OCI-LY3 (cell line): Measurements from ENCODE around the gene AFAP1L1.

Experiments
- H2AFZ ChIP-seq: fragments of 200-600, 300-600 bp; shearing (Covaris generic); 2 replicates; pipeline ENCODE4 v1.6.0; 2014; ENCODE audit warnings: antibody characterized with exemption, low read depth, low read length
- H3K27ac ChIP-seq: fragments of 200-600, 300-600 bp; sonication (generic); 2 replicates; pipeline ENCODE4 v1.5.1; 2014; ENCODE audit warnings: mild to moderate bottlenecking, low read length, moderate library complexity, mixed read lengths
- H3K27me3 ChIP-seq: fragments of 200-600, 300-600 bp; sonication (generic); 2 replicates; pipeline ENCODE4 v1.6.1; 2014; ENCODE audit warnings: low read depth, low read length, mixed read lengths
- H3K36me3 ChIP-seq: fragments of 200-600, 300-600 bp; sonication (generic); replicated peaks from 2 replicates; pipeline ENCODE3; 2014; ENCODE audit warnings: low read depth, low read length, mixed read lengths
- H3K4me1 ChIP-seq: fragments of 300-600, 200-600 bp; sonication (generic); 2 replicates; pipeline ENCODE4 v1.6.1; 2014; ENCODE audit warnings: low read length, mixed read lengths
- H3K4me2 ChIP-seq: fragments of 200-600, 300-600 bp; sonication (generic); 2 replicates; pipeline ENCODE4 v1.6.1; 2014; ENCODE audit warnings: low read length, mixed read lengths
- H3K4me3 ChIP-seq: fragments of 300-600, 200-600 bp; sonication (generic); 2 replicates; pipeline ENCODE4 v1.5.1; 2014; ENCODE audit warnings: antibody characterized with exemption, mild to moderate bottlenecking, low read length, moderate library complexity
- H3K79me2 ChIP-seq: fragments of 300-600, 200-600 bp; shearing (Covaris generic); 2 replicates; pipeline ENCODE4 v1.6.1; 2014; ENCODE audit warnings: mild to moderate bottlenecking, low read length, mixed read lengths
- H3K9ac ChIP-seq: fragments of 300-600, 200-600 bp; shearing (Covaris generic); 2 replicates; pipeline ENCODE4 v1.6.0; 2014; ENCODE audit warnings: mild to moderate bottlenecking, low read length, moderate library complexity
- H3K9me3 ChIP-seq: fragments of 200-600, 300-600 bp; shearing (Covaris generic); 2 replicates; pipeline ENCODE4 v1.6.1; 2014; ENCODE audit warnings: low read length, mixed read lengths; ENCODE audit not compliant: insufficient read depth
- H4K20me1 ChIP-seq: fragments of 200-600, 300-600 bp; sonication (generic); 2 replicates; pipeline ENCODE4 v1.6.1; 2016; ENCODE audit warnings: low read length, mixed read lengths; ENCODE audit not compliant: insufficient read depth
- CTCF ChIP-seq: fragments of 200-600, 300-600 bp; sonication (generic); IDR thresholded peaks from 2 replicates; pipeline ENCODE4 v1.5.1; 2014; ENCODE audit warnings: antibody characterized with exemption, low read length, low read depth
- EZH2phosphoT487 ChIP-seq: fragments of 200-600 bp; shearing (Covaris generic); IDR thresholded peaks from 2 replicates; pipeline ENCODE4 v1.6.1; 2018; ENCODE audit warnings: antibody characterized with exemption, mixed run types, low read depth

Gene AFAP1L1

GRCh38 chr5:149280124-149280523 is 8.5 kb downstream of the AFAP1L1 start:
- H3K4me2 ChIP-seq: no peak overlapping the region
- no peak for TF ChIP-seq CTCF
- TF ChIP-seq EZH2phosphoT487: no peak

DNA sequence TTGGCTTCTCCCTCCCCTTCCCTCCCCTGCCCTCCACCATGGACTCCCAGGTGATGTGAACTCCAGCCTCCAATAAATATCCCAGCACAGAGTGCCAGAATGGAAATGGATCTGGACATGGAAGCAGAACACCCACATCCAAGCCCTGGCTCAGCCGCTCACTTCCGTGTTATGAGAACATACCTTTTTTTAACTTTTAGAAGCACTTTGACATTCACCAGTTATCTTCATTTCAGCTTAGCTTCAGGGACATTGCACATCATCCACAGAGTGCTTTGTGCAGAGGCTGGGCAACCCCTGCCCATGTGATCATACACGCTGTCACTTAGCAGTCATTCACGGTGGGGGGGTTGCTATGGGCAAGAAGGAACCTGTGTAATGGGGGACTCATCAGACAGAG is 9.1 kb downstream of the AFAP1L1 start:
- Histone ChIP-seq H3K27me3 (peaks cover 17% of the 10 kb centered on the region; the same call in 1 of the 2 replicates), H3K4me3 (no peak overlapping the region), H3K9me3 (no peaks in the 10 kb centered on the region), H3K9ac (no peak overlapping the region), H3K4me1 (no peaks in the 10 kb centered on the region), H3K27ac (no peak overlapping the region), H3K79me2 (no peaks in the 10 kb centered on the region), H3K4me2 (no peak overlapping the region), H4K20me1 (no peaks in the 10 kb centered on the region), H2AFZ (no peak overlapping the region), H3K36me3 (no peaks in the 10 kb centered on the region)
- no peak for TF ChIP-seq EZH2phosphoT487
- TF ChIP-seq CTCF: no peak

More at GRCh38 chr5:149280124-149280523, 8.5 kb downstream of the AFAP1L1 start:
- Histone ChIP-seq H3K9me3 (no peaks in the 10 kb centered on the region), H3K9ac (no peak overlapping the region), H3K36me3 (no peaks in the 10 kb centered on the region), H3K79me2 (no peaks in the 10 kb centered on the region), H4K20me1 (no peaks in the 10 kb centered on the region), H2AFZ (no peak overlapping the region), H3K4me3 (no peak overlapping the region), H3K27me3 (peaks cover 17% of the 10 kb centered on the region; the same call in 1 of the 2 replicates), H3K27ac (no peak overlapping the region), H3K4me1 (no peaks in the 10 kb centered on the region)

DNA sequence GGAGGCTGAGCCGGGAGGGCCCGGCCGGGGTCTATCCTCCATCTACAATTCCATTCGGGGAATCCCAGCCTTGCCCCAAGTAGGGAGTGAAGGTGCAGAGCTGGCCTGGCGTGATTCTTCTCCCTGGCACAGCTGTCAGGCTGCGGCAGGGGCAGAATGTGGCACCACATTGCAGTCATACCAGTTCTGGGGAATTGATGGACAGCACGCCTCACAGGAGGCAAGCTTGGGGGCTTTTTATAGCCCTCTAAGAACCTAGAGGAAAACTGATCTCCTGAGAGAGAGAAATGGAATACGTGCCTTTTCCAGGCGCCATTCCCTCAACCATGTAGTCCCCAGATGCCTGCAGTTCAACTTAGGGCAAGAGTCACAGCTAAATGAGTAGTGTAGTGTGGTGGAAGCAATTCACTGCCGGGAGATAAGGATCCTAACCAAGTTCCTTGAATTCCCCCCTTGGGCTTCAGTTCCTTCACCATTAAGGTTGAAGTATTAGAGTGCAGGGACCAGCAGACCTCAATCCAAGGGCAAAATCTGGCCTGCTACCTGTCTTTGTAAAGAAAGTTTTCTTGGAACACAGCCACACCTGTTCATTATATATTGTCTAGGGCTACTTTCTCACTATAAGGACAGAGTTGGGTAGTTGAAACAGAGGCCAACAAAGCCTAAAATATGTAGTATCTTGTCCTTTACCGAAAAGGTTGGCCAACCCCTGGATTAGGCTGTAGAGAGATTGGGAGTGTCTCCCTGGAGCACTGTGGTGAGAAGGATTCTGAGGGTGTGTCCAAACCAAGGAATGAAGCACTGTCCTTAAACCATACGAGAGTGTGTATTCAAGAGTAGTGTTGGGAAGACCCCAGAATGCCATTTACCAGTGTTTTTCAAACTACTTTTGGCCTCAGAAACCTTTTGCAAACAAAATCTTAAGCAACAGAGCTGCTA is 10.6 kb downstream of the AFAP1L1 start:
- TF ChIP-seq CTCF (no peak), EZH2phosphoT487 (no peak)
- Histone ChIP-seq H3K4me2 (no peak overlapping the region), H2AFZ (no peak overlapping the region), H3K79me2 (no peaks in the 10 kb centered on the region), H3K27me3 (peaks cover 7% of the 10 kb centered on the region; the same call in 1 of the 2 replicates), H3K9ac (no peak overlapping the region), H3K36me3 (no peaks in the 10 kb centered on the region), H3K4me3 (no peak overlapping the region), H3K9me3 (no peaks in the 10 kb centered on the region), H3K27ac (no peak overlapping the region), H4K20me1 (no peaks in the 10 kb centered on the region), H3K4me1 (no peaks in the 10 kb centered on the region)

- H3K4me1 ChIP-seq: no peaks in the 10 kb centered on the region
- no peak overlapping the region for H3K4me3 ChIP-seq
- no peak overlapping the region for H3K27ac ChIP-seq
- H3K9me3 ChIP-seq: no peaks in the 10 kb centered on the region
- no peaks in the 10 kb centered on the region for H4K20me1 ChIP-seq
- no peaks in the 10 kb centered on the region for H3K79me2 ChIP-seq
- peaks cover 4% of the 10 kb centered on the region; the same call in 1 of the 2 replicates for H3K27me3 ChIP-seq
- TF ChIP-seq EZH2phosphoT487 (no peak), CTCF (no peak)
- H3K9ac ChIP-seq: no peak overlapping the region
- H2AFZ ChIP-seq: no peak overlapping the region
- H3K36me3 ChIP-seq: no peaks in the 10 kb centered on the region
- H3K4me2 ChIP-seq: no peak overlapping the region
Observed at GRCh38 chr5:149282966-149283332, 11.3 kb downstream of the AFAP1L1 start.
